ENCODE results near the gene IPPK.
"Not testable (repeated sequence)": the region's sequence is repeated elsewhere in the genome, so short reads cannot be mapped to it uniquely, and the experiment has no call there.

Gene IPPK

GRCh38 chr9:92637886-92638620 lies 31.9 kb downstream of the IPPK start:
- no peak for DNase-seq (ENCODE audit: low read depth)

GRCh38 chr9:92637326-92637725 lies 32.6 kb downstream of the IPPK start:
- DNase-seq (ENCODE audit: low read depth): no peak

- DNase-seq (ENCODE audit: low read depth): no peak
Observed at GRCh38 chr9:92636627-92637026, 33.3 kb downstream of the IPPK start.

- no peak for DNase-seq (ENCODE audit: low read depth)
Observed at GRCh38 chr9:92635760-92636159, 34.2 kb downstream of the IPPK start.

GRCh38 chr9:92634712-92635605 lies 35.0 kb downstream of the IPPK start:
- peak; percentile 78 for DNase-seq (ENCODE audit: low read depth)

GRCh38 chr9:92633614-92634278 lies 36.2 kb downstream of the IPPK start:
- DNase-seq (ENCODE audit: low read depth): no peak

- no peak for DNase-seq (ENCODE audit: low read depth)
Observed at GRCh38 chr9:92632641-92633040, 37.3 kb downstream of the IPPK start.

- DNase-seq (ENCODE audit: low read depth): no peak
Observed at GRCh38 chr9:92631452-92632343, 38.2 kb downstream of the IPPK start.

GRCh38 chr9:92627651-92628050 lies 42.3 kb downstream of the IPPK start:
- DNase-seq (ENCODE audit: low read depth): no peak

- no peak for DNase-seq (ENCODE audit: low read depth)
Observed at GRCh38 chr9:92626484-92626883, 43.4 kb downstream of the IPPK start.

- DNase-seq (ENCODE audit: low read depth): not testable (repeated sequence)
Observed at GRCh38 chr9:92623936-92624335, 46.0 kb downstream of the IPPK start.

- no peak for DNase-seq (ENCODE audit: low read depth)
Observed at GRCh38 chr9:92620845-92621244, 49.1 kb downstream of the IPPK start.

GRCh38 chr9:92619601-92620300 lies 50.2 kb downstream of the IPPK start:
- DNase-seq (ENCODE audit: low read depth): no peak

- DNase-seq (ENCODE audit: low read depth): no peak
Observed at GRCh38 chr9:92618633-92619225, 51.2 kb downstream of the IPPK start.

- DNase-seq (ENCODE audit: low read depth): no peak
Observed at GRCh38 chr9:92617951-92618510, 51.9 kb downstream of the IPPK start.

- no peak for DNase-seq (ENCODE audit: low read depth)
Observed at GRCh38 chr9:92617195-92617813, 52.6 kb downstream of the IPPK start.

GRCh38 chr9:92616655-92617111 lies 53.2 kb downstream of the IPPK start:
- no peak for DNase-seq (ENCODE audit: low read depth)

GRCh38 chr9:92616199-92616641 lies 53.7 kb downstream of the IPPK start:
- DNase-seq (ENCODE audit: low read depth): no peak

GRCh38 chr9:92615790-92616189 lies 54.1 kb downstream of the IPPK start:
- DNase-seq (ENCODE audit: low read depth): no peak
